HFFc6 (cell line): ENCODE measurements around the gene AMIGO1. TPM values are rescaled to one million over a fixed set of nuclear protein-coding genes. Genes with fewer than 3 reads are reported as not detected.

Source experiments
- DNase-seq: peaks from one replicate; pipeline ENCODE4 v3.0.0-alpha.2; 2018
- H3K27ac Mint-ChIP-seq: 2 replicates; pipeline ENCODE4 v1.8.0; 2020; ENCODE audit warnings: mild to moderate bottlenecking, mixed read lengths
- H3K27me3 Mint-ChIP-seq: 2 replicates; pipeline ENCODE4 v1.8.0; 2021; ENCODE audit warnings: mild to moderate bottlenecking, moderate library complexity, mixed read lengths; ENCODE audit not compliant: insufficient read depth
- H3K36me3 Mint-ChIP-seq: 2 replicates; pipeline ENCODE4 v1.8.0; 2021; ENCODE audit warnings: low read depth, mixed read lengths
- H3K4me1 Mint-ChIP-seq: 2 replicates; pipeline ENCODE4 v1.8.0; 2020; ENCODE audit warnings: low read depth, mixed read lengths
- H3K4me3 Mint-ChIP-seq: 2 replicates; pipeline ENCODE4 v1.8.0; 2020; ENCODE audit warnings: mild to moderate bottlenecking, moderate library complexity, mixed read lengths
- H3K9me3 Mint-ChIP-seq: 2 replicates; pipeline ENCODE4 v1.8.0; 2020; ENCODE audit warnings: mild to moderate bottlenecking, mixed read lengths
- CTCF ChIP-seq: fragments of 200-600 bp; sonication (generic); IDR thresholded peaks from 2 replicates; pipeline ENCODE4 v1.5.0; 2021; ENCODE audit warnings: antibody characterized with exemption, mild to moderate bottlenecking
- total RNA-seq, 6 experiments: library from RNA; stranded (reverse); fragmentation: NEBNext Ultra II Directional; extraction: Animal tissue kit (Norgen Biotek cat#: 25700); gene quantifications; 2 replicates in 1 of 6; 3 replicates in 5 of 6; pipeline ENCODE4 v1.2.3, GENCODE V29; 2021

The AMIGO1 gene
- total RNA-seq, 6 experiments from 2014 or later, result 3.0 to 8.3 (median 4.3) TPM

GRCh38 chr1:109503935-109504334 lies 5.6 kb downstream of the AMIGO1 start:
- no peak for DNase-seq
- Mint-ChIP-seq H3K4me1 (peaks cover 61% of the 10 kb centered on the region), H3K27me3 (peaks cover 6% of the 10 kb centered on the region), H3K4me3 (no peak overlapping the region), H3K36me3 (no peaks in the 10 kb centered on the region), H3K27ac (no peak overlapping the region), H3K9me3 (no peaks in the 10 kb centered on the region)
- TF ChIP-seq CTCF, result no peak

DNA sequence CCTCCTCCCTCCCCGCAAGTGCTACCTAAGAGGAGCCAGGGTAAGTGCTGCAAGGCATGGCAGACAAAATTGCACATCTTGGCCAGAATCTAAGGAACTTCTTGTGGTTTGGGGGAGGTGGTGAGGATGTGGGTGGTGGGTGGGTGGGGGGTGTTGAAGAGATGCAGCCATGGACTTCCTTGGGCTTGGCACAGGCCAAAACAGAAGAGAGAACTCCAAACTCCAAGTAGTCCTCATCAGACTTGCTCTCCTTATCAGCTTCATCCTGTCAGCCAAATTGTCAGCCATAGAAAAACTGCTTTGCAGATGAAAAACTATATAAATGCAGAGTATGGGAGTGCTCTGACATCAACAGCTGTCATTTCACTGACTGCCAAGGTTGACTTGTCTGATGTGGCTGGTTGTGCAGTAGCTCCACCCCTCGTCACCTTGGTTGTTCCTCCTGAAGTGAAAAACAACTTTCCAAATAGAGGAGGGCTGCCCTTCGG lies 7.1 kb downstream of the AMIGO1 start:
- H3K27me3 Mint-ChIP-seq, result peaks cover 4% of the 10 kb centered on the region
- H3K9me3 Mint-ChIP-seq, result no peaks in the 10 kb centered on the region
- no peak for DNase-seq
- no peak overlapping the region for H3K27ac Mint-ChIP-seq
- no peak overlapping the region for H3K4me3 Mint-ChIP-seq
- H3K36me3 Mint-ChIP-seq, result no peaks in the 10 kb centered on the region
- TF ChIP-seq CTCF, result no peak
- H3K4me1 Mint-ChIP-seq, result peaks cover 54% of the 10 kb centered on the region

GRCh38 chr1:109501644-109502363 lies 7.7 kb downstream of the AMIGO1 start:
- DNase-seq, result no peak
- Mint-ChIP-seq H3K27ac (no peak overlapping the region), H3K4me1 (peaks cover 54% of the 10 kb centered on the region), H3K27me3 (peaks cover 4% of the 10 kb centered on the region), H3K4me3 (peak overlapping the region; percentile 31; the same call in 1 of the 2 replicates), H3K9me3 (no peaks in the 10 kb centered on the region), H3K36me3 (no peaks in the 10 kb centered on the region)
- no peak for TF ChIP-seq CTCF

DNA sequence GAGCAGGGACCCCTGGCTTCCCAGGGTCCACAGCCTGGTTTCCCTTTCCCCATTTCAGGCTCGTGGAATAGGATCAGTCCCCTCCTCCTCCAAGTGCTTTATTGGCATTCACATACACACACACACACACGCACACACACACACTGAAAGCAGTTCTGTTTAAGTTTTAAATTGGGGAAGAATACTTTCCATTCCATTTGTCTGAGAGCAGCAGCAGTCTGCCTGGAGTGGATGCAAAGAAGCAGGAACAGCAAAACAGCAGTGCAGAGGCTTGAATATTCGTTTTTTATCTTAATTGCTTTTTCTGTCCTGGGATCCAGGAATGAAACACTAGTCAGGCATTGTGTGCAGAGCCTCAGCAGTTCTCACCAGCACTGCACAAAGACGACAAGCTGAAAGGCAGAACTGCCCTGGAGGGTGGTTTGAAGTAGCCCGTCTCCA lies 8.6 kb downstream of the AMIGO1 start:
- no peak for TF ChIP-seq CTCF
- peak; percentile 81 for DNase-seq
- H3K27me3 Mint-ChIP-seq, result peaks cover 4% of the 10 kb centered on the region
- peaks cover 57% of the 10 kb centered on the region for H3K4me1 Mint-ChIP-seq
- H3K4me3 Mint-ChIP-seq, result peak overlapping the region; percentile 40; the same call in 1 of the 2 replicates
- H3K36me3 Mint-ChIP-seq, result no peaks in the 10 kb centered on the region
- H3K9me3 Mint-ChIP-seq, result no peaks in the 10 kb centered on the region
- H3K27ac Mint-ChIP-seq, result peak overlapping the region; percentile 47; the same call in 1 of the 2 replicates

DNA sequence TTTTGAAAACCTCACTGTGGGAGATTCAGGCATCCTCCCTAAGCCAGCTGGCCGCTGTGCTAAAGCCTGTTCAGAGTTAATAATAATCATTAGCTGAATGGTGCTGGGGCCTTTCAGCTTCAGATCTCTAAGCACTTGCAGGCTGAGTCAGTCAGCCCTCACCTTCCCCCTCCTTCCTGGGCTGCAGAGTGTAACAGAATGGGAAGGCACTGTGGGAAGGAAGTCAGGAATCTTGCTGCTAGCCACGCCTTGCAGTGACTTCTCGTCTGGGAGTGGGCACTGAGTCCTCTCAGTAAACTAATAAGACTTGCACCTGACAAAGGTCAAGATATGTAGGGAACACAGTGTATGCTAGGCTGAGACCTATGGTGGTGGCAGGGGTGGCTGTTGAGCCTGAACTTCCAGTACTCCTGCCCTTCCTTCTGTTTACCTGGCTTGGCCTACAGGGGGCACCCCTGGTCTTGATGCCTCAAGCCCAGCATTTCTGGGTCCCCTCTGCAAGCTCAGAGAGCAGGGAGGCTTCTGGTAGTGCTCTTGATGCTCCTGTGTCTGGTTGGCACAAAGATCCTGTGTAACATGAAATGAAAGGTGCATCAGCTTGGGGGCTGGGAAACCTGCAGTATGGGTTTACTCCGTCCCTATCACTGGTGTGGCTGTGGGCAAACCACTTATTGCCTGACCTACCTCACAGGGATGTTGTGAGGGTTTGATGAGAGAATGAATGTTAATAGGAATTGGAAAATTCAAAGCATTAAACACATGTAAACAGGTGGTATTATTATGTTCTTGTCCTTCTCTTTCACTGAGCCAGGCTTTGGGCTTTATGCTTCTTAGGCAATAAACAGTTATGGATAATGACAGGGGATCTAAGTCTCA lies 9.6 kb downstream of the AMIGO1 start:
- Mint-ChIP-seq H3K36me3 (no peaks in the 10 kb centered on the region; the same call in 1 of the 2 replicates), H3K27ac (peak overlapping the region; percentile 85), H3K4me1 (peaks cover 60% of the 10 kb centered on the region), H3K4me3 (peak overlapping the region; percentile 71), H3K9me3 (no peaks in the 10 kb centered on the region), H3K27me3 (peaks cover 3% of the 10 kb centered on the region; the same call in 1 of the 2 replicates)
- peak; percentile 79 for TF ChIP-seq CTCF
- peak; percentile 73 for DNase-seq
